SKM-1 (cell line): ENCODE measurements around the gene MYO7A.
"Not testable (repeated sequence)": the region's sequence is repeated elsewhere in the genome, so short reads cannot be mapped to it uniquely, and the experiment has no call there.

ENCODE experiments used
- DNase-seq: peaks from one replicate; lab custom pipeline; 2025; ENCODE audit not compliant: unreplicated experiment; lab: John Stamatoyannopoulos, UW

The MYO7A gene

DNA sequence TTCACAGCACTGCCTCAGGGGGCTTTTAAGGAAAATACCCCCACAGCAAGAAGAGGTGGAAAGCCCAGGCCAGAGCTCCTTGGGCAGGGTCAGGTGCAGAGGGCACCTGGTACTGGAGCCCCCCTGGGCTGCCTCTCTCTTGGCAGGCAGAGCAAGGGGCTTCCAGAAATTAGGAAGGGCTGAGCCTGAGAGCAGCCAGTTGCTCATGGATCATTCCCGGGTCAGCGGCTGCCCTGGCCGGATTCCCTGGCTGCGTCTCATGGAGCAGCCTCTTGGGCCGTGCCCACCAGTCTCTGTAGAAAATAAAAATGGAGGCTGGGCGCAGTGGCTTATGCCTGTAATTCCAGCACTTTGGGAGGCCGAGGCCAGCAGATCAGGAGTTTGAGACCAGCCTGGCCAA lies 35.7 kb upstream of the MYO7A start:
- DNase-seq, result no peak

DNA sequence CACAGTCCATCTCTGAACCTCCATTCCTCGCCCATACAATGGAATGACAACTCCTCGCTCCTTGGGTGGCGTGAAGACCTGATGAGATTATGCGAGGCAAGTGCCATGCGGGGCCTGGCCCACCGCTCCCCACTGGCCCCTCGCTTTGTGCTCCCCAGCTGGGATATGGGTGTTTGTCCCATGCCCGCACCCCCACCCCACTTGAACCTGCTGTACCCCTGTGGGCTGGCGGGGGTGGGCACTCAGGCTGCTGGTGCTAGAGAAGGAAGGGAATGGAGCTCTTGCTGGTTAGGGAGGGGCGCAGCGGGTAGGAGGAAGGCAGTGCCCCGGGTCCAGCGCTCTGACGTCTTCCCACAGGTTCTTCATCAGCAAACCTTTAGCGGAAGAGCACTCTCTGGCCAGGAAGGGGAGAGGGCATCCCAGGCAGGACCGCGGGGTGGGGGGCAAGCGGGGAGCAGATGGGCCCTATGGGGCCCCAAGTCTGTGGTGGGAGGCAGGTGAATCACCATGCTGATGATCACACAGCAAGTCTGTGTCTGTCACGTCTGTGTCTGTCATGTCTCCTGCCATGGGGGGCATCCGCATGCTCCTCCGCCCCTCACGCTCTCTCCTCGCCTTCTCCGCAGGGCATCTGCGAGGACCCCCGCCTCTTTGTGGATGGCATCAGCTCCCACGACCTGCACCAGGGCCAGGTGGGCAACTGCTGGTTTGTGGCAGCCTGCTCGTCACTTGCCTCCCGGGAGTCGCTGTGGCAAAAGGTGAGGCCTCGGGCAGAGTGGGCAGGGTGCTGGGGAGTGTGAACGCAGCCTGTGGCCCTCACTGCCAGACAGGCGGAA lies 34.8 kb upstream of the MYO7A start:
- no peak for DNase-seq

DNA sequence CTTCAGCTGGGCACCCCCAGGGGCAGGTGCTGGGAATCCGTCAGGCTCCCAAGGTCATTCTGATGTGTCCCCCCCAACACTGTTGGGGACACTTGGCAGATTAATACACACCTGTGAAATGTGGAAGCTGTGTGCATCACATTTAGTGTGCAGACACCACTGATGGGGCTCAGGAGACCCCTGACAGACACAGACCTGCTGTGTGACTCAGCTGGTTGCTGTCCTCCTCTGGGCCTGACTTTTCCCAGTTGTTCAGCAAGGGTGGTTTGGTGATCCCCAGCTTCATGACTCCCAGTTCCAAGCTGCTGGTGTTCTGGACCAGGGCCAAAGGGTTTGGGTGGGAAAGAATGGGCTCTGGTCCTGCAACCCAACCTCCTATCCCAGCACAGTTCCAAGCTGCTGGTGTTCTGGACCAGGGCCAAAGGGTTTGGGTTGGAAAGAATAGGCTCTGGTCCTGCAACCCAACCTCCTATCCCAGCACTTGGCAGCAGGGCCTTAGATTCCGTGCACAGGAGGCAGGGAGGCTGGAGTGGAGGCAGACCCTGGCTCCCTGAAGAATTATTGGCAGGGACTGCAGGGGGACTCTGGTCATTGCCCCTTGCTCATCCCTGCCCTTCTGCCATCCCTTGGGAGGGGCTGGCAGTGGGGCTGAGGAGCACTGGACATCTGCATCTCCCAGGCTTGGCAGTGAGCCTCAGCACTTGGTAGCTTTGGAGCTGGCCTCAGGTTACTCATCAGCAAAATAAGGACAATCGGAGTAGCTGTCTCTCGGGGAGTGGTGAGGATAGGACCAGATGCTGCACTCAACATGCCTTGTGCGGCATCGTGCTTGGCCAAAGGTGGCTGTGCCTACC lies 33.8 kb upstream of the MYO7A start:
- DNase-seq, result no peak

- no peak for DNase-seq
These were observed 33.1 kb upstream of the MYO7A start for GRCh38 chr11:77094841-77095365.

- no peak for DNase-seq
These were observed 32.2 kb upstream of the MYO7A start for GRCh38 chr11:77095551-77096490.

- no peak for DNase-seq
These were observed 31.4 kb upstream of the MYO7A start for GRCh38 chr11:77096591-77097019.

DNA sequence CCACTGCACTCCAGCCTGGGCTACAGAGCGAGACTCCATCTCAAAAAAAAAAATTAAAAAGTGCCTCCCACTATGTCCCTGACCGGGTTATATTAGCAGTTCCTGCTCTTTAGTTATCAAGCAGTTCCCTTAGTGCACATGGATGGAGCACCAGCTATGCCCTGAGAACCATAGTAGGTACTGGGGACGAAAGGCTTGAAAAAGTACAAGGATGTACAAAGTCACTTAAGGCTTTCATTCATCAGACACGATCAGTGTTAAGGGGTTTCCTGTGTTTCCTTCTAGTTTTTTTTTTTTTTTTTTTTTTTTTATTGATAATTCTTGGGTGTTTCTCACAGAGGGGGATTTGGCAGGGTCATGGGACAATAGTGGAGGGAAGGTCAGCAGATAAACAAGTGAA lies 30.9 kb upstream of the MYO7A start:
- DNase-seq, result not testable (repeated sequence)

- DNase-seq, result no peak
These were observed 27.6 kb upstream of the MYO7A start for GRCh38 chr11:77100166-77101042.

DNA sequence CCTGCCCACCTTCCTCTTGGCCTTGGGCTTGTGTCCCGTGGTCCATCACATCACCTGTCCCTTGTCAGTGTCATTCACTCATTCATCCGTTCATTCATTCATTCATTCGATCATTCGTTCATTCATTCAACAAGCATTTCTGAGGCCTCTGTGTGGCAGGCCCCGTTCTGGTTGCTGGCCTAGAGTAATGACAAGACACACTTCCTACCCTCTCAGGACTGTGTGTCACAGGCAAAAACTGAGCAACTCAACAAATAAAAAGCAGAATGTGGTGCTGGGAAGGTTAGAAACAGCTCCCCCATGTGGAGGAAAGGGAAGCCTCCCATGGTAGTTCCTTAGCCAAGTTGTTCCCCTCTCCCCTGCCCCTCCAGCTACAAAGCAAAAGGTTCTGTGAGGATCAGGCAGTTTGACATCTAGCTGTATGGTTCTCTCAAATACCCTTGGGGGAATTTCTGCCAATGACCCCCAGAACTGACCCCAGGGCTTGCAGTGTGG lies 27.0 kb upstream of the MYO7A start:
- DNase-seq, result peak; percentile 53

DNA sequence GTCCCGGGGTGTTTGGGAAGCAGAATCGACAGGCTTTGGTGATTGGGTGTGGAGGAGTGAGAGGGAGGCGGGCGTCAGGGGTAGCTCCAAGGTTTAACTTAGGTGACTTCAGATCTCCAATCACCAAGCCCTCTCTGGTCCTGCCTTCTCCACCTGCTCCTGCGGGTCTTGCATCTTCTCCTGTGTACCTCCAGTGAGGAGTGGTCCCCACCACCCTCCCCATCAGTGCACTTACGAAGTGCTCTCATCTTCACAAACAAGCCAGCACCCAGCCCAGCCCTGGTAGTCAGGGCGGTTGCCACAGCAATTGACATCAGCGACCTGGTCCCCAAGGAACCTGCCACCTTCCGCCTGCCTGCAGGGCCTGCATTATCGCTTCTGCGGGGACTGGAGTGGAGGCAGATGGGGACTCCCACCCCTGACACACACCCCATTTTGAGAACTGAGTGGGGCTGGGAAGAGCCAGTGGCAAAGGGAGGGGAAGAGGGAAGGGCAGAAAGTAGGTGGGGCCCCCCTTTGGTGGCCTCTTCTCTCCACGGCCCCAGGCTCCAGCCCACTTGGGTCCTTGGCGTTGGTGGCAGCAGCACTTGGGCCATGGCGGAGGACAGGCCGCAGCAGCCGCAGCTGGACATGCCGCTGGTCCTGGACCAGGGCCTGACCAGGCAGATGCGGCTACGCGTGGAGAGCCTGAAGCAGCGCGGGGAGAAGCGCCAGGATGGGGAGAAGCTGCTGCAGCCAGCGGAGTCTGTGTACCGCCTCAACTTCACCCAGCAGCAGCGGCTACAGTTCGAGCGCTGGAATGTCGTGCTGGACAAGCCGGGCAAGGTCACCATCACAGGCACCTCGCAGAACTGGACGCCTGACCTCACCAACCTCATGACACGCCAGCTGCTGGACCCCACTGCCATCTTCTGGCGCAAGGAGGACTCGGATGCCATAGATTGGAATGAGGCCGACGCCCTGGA lies 25.5 kb upstream of the MYO7A start, which contains the start of gene OMP:
Gene OMP (plus strand): TSS at position 595 of the 965 bp plus-strand sequence. CDS start 0 bp downstream, at position 595.
- DNase-seq, result no peak

DNA sequence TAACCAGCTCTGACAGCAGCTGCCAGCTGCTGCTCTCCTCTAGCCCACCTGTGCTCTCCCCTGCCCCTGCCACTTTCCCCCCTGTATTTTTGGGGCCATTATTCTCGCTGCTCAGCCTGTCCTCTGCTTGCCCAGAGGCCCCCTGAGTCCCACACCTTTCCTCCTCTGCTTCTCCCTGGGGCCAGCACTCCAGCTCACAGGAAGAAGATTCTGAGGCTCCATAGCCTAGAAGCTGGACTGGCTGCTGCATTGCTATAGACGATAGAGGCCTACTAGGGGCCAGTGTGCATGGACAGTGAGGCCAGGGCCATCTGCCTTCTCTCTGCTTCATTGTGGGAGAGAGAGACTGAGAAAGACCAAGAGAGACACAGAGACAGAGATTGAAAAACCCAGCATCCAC lies 24.7 kb upstream of the MYO7A start:
- DNase-seq, result no peak

DNA sequence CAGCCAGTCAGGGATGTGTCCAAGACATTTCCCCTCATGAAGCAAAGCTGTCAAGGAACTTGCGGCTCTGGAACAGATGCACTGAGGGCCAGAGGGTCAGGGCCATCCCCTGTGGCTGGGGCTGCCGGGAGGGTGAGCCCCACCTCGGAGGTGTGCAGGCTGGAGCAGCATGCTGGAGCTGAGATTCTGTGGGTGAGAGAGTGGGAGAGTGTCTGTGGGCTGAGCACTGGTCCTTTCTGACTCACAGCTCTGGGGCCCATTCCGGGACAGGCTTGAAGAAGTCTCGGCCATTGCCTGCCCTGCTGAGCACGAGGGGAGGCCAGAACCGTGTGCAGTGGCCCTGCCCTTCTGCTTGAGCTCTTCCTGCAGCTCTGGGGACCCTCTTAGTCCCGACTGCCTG lies 23.3 kb upstream of the MYO7A start:
- DNase-seq, result no peak

- DNase-seq, result peak; percentile 8
These were observed 21.7 kb upstream of the MYO7A start for GRCh38 chr11:77106321-77106720.

DNA sequence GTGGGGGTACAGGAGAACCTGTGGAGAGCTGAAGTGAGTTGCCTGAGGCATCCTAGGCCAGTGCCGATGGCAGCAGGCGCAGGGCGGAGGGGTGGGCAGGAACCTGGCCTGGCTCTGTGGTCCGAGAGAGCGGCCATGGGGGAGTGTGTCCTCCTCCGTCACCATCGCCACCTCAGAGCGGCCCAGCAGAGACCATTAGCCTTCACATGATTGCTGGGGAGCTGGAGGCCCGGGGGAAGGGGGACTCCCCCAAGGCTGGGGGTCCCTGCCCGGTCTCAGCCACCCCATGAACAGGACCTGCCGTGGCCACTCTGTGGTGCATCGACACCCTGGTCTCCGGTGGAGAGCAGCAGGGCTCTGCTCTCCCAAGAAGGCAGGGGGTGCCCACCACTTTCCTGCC lies 21.3 kb upstream of the MYO7A start:
- DNase-seq, result no peak

- DNase-seq, result no peak
These were observed 20.1 kb upstream of the MYO7A start for GRCh38 chr11:77107950-77108349.

GRCh38 chr11:77108436-77108835 lies 19.6 kb upstream of the MYO7A start:
- no peak for DNase-seq

GRCh38 chr11:77109236-77110019 lies 18.6 kb upstream of the MYO7A start:
- DNase-seq, result no peak

GRCh38 chr11:77110836-77111235 lies 17.2 kb upstream of the MYO7A start:
- no peak for DNase-seq
